ENCODE measurements around the gene HSD11B2. TPM values are rescaled to one million over a fixed set of nuclear protein-coding genes. Genes with fewer than 3 reads are reported as not detected.

HSD11B2 gene
- total and polyA plus RNA-seq, 3 donors from 2014 or later: 4.9 to 11.5 (median 7.7) TPM

- H3K36me3 ChIP-seq (ENCODE audit: low read depth, missing control alignments): no peaks in the 10 kb centered on the region
- 88 to 89% methylated on average over 5 to 6 of the region's 6 CpGs for WGBS, 2 donors
- H3K9me3 ChIP-seq: no peaks in the 10 kb centered on the region
- peaks cover 10% of the 10 kb centered on the region for H3K4me1 ChIP-seq
- no peak overlapping the region for H3K4me3 ChIP-seq
- H3K27ac ChIP-seq: no peak overlapping the region
- TF ChIP-seq POLR2A (IDR thresholded peaks at IDR 0.05) (no peak), CTCF (IDR thresholded peaks at IDR 0.05) (no peak)
- H3K27me3 ChIP-seq: no peaks in the 10 kb centered on the region
- no peak for DNase-seq
- intact Hi-C loops (cut with DNase I; ENCODE audit: low total_unique reads): no loop called here
Observed at GRCh38 chr16:67471758-67472384, 41.0 kb downstream of the HSD11B2 start.

GRCh38 chr16:67474551-67475455 lies 43.9 kb downstream of the HSD11B2 start:
- no peak overlapping the region for H3K27ac ChIP-seq
- DNase-seq: no peak
- no peak for TF ChIP-seq POLR2A (IDR thresholded peaks at IDR 0.05)
- TF ChIP-seq CTCF (IDR thresholded peaks at IDR 0.05): no peak
- no peaks in the 10 kb centered on the region for H3K27me3 ChIP-seq
- no peak overlapping the region for H3K4me3 ChIP-seq
- H3K4me1 ChIP-seq: peaks cover 19% of the 10 kb centered on the region
- H3K36me3 ChIP-seq (ENCODE audit: low read depth, missing control alignments): no peaks in the 10 kb centered on the region
- H3K9me3 ChIP-seq: no peaks in the 10 kb centered on the region
- intact Hi-C loops (cut with DNase I; ENCODE audit: low total_unique reads): no loop called here
- WGBS, 2 donors: 89 to 90% methylated on average over 11 of the region's 11 CpGs

- WGBS, 2 donors: 79 to 88% methylated on average over 8 of the region's 8 CpGs
- Histone ChIP-seq H3K27me3 (no peaks in the 10 kb centered on the region), H3K36me3 (ENCODE audit: low read depth, missing control alignments) (no peaks in the 10 kb centered on the region), H3K4me1 (peaks cover 27% of the 10 kb centered on the region), H3K9me3 (no peaks in the 10 kb centered on the region), H3K4me3 (no peak overlapping the region), H3K27ac (no peak overlapping the region)
- intact Hi-C loops (cut with DNase I; ENCODE audit: low total_unique reads): no loop called here
- TF ChIP-seq POLR2A (IDR thresholded peaks at IDR 0.05) (no peak), CTCF (IDR thresholded peaks at IDR 0.05) (no peak)
- DNase-seq: no peak
Observed at GRCh38 chr16:67477960-67478554, 47.1 kb downstream of the HSD11B2 start.

- intact Hi-C loops (cut with DNase I; ENCODE audit: low total_unique reads): no loop called here
- TF ChIP-seq CTCF (IDR thresholded peaks at IDR 0.05): peak; percentile 83 to 99 (median 98)
- TF ChIP-seq POLR2A (IDR thresholded peaks at IDR 0.05): peak; percentile 68
- WGBS, 2 donors: 0 to 1% methylated on average over 22 to 51 of the region's 57 CpGs
- H3K27me3 ChIP-seq: no peaks in the 10 kb centered on the region
- no peaks in the 10 kb centered on the region for H3K9me3 ChIP-seq
- peaks cover 45% of the 10 kb centered on the region for H3K4me1 ChIP-seq
- peak within 1 kb of the TSS; percentile 87 to 96 for H3K4me3 ChIP-seq
- H3K27ac ChIP-seq: peak within 1 kb of the TSS; percentile 90 to 93
- DNase-seq: peak; percentile 98
- no peaks in the 10 kb centered on the region for H3K36me3 ChIP-seq (ENCODE audit: low read depth, missing control alignments)
Observed at GRCh38 chr16:67480833-67481560, 50.1 kb downstream of the HSD11B2 start, which contains the start of gene ATP6V0D1. TSS of gene ATP6V0D1 (minus strand) at chr16:67481157. CDS start at chr16:67481086, 71 bp downstream.
